H4 (cell line): Measurements from ENCODE around the gene ZBTB8OS. TPM values are rescaled to one million over a fixed set of nuclear protein-coding genes. Genes with fewer than 3 reads are reported as not detected.

Experiments used
- DNase-seq: peaks from one replicate; pipeline ENCODE4 v3.0.0-alpha.2; 2015; ENCODE audit warnings: low spot score
- total RNA-seq: library from RNA; depleted of rRNA; stranded (reverse); fragments of >200 nt; shearing (Covaris generic); gene quantifications from 2 replicates; pipeline ENCODE4 v1.2.3, GENCODE V29; 2014; rRNA removed

The ZBTB8OS gene
- total RNA-seq, 1 experiment from 2014 or later = 102 TPM

DNA sequence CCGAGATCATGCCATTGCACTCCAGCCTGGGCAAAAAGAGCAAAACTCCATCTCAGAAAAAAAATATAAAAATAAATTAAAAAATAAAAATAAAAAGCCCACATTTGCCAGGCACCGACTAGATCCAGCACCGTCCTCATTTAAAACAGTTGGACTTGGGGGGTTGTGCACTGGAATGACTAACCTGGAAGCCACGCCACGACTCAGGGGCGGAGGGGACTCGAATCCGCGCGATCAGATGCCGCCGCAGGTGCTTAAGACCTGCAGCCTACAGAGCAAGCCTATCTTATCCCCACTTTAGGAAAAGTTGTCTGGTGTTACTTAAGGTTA, 38.5 kb downstream of the ZBTB8OS start:
- DNase-seq = no peak

DNA sequence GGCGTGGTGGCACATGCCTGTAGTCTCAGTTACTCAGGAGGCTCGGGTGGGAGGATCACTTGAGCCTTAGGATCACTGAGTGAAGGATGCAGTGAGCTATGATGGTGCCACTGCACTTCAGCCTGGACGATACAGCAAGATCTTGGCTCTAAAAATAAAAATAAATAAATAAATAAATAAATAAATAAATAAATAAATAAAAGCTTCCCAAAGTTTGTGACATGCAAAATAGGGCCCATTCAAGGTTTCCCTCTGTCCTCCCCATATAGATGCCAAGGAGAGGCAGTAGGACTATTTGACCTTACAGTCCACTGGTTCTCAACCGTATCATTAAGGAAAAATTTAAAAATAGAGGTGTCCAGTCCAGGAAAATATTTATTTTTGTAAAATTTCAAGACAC, 41.2 kb downstream of the ZBTB8OS start:
- DNase-seq = no peak

DNA sequence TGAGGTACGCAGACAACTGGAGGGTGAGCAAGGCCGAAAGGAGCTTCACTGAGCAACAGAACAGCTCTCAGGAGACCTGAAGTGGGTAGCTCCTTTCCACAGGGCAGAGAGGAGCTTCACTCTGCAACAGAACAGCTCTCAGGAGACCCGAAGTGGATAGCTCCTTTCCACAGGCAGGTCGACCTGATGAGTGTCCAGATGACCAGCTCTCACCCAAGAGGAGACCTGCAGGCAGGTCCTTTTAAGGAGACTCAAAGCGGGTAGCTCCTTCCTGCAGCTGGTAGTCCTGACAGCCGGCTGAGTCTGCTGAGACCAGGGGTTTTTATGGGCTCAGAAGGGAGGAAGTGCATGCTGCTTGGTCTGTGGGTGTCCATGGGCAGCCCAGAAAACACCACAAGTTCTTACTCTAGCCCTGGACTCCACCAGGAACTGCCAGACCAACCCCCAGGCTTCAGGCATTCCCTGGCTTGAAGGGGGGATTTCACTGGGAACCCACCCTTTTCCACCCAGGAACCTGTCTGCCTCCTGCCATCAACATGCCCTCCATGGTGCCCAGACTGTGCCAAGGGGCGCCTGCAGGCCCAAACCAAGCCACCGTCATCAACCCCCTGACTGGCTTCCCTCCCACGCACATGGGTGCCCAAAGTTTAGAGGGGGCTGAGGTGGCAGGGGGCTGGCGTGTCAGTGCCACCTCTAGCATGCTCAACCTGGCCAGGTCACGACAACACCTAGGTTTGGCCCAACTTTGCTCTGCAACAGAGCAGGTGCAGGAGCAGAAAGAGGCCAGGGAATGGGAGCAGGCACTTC, 43.6 kb downstream of the ZBTB8OS start:
- no peak for DNase-seq

DNA sequence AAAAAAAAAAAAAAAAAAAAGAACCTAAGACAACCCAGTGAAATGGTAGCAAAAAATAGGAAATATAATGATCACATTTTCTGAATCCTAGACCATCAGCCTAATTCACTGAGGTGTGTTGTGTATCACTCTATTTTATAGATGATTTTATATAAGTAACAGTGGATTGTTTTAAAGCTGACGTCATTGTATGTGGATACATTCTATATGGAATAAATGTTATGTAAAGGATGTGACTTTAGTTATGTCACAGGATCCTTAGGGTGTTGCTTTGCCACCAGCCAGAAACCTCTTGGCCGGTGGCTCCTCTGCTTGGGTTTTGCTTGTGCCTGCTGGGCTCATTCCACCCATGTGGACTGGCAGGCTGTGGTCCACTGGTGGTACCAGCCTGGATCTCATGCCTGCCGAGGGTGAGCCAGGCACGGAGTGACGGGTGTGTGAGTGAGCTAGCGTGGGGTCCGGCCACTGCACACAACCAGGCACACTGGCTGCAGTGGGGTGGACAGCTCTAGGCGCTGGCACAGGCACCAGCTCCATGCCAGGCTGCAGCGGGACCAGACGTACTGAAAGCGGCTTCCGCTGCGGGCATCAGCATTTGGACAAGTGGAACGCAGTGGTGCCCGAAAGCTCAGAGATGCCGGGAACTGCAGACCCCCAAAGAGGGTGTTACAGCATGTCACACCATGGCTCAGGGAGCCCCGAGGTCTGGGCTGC, 44.5 kb downstream of the ZBTB8OS start:
- no peak for DNase-seq

DNA sequence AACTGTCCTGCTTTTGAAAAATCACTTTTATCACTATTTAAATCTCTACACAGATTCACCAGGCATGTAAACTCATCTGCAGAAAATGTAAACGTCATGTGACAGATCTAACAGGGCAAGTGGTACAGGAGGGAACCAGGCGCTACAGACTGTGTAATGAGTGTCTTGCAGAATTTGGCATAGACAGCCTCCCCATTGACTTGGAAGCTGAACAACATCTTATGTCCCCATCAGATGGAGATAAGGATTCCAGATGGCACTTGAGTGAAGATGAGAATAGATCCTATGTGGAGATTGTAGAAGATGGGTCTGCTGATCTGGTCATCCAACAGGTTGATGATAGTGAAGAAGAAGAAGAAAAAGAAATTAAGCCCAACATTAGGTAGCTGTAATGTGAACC, 50.3 kb downstream of the ZBTB8OS start:
- no peak for DNase-seq

DNA sequence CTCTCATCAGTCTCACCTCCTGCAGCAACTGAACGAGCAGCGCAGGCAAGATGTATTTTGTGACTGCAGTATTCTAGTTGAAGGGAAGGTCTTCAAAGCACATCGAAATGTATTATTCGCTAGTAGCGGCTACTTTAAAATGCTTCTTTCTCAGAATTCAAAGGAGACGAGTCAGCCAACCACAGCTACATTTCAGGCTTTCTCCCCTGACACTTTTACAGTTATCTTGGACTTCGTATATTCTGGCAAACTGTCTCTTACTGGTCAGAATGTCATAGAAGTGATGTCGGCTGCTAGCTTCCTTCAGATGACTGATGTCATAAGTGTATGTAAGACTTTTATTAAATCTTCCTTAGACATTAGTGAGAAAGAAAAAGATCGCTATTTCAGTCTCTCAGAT, 57.4 kb downstream of the ZBTB8OS start:
- no peak for DNase-seq

DNA sequence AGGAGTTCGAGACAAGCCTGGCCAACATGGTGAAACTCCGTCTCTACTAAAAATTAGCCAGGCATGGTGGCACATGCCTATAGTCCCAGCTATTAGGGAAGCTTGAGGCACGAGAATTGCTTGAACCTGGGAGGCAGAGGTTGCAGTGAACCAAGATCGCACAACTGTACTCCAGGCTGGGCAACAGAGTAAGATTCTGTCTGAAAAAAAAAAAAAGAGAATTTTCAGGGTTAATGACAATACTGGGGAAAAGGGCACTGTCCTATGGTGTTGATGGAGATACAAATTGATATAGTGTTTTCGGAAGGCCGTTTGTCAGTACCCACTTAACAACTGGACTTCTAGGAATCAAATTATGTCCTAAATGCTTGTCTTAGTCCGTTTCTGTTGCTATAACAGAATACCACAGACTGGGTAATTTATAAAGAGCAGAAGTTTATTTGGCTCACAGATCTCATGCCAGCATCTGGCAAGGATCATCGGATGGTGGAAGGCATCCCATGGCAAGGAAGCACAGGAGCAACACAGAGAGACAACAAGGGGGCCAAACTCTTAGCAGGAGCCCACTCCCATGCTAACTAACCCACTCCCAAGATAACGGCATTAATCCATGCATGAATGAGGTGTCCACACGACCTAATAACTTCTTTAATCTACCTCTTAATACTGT, 69.9 kb downstream of the ZBTB8OS start:
- no peak for DNase-seq

Other genes with a start within 250 kb of the ZBTB8OS start
- 0.02 TPM in 1 of 2 replicates, not detected in the other for gene ZBTB8B, start 185.5 kb downstream of the ZBTB8OS start, total RNA-seq
- 5.1 and 6.6 TPM in 2 replicates for gene ZBTB8A, start 111.1 kb downstream of the ZBTB8OS start, total RNA-seq
- gene RBBP4, start 658 bp upstream of the ZBTB8OS start, total RNA-seq = 137 and 157 TPM in 2 replicates
- 20.2 and 20.7 TPM in 2 replicates for gene SYNC, start 52.2 kb upstream of the ZBTB8OS start, total RNA-seq
- 136 and 168 TPM in 2 replicates for gene YARS1, start 166.8 kb upstream of the ZBTB8OS start, total RNA-seq
- 25.2 and 29.1 TPM in 2 replicates for gene S100PBP, start 167.1 kb upstream of the ZBTB8OS start, total RNA-seq
- 0.12 and 0.15 TPM in 2 replicates for gene FNDC5, start 220.4 kb upstream of the ZBTB8OS start, total RNA-seq
- not detected in 2 replicates for gene HPCA, start 235.9 kb upstream of the ZBTB8OS start, total RNA-seq